Right cardiac atrium (tissue), 5 donors: ENCODE measurements around the gene FAM47E. TPM values are rescaled to one million over a fixed set of nuclear protein-coding genes. Genes with fewer than 3 reads are reported as not detected.

Experiments
- ATAC-seq, 2 donors: fragments of 200-7000 bp; cut with Tn5 transposase; one replicate each; pipeline versions ENCODE4 v1.8.0 to v1.9.1; 2020; ENCODE audit warnings: moderate library complexity in 2 of 2, mild to moderate bottlenecking in 1 of 2
- DNase-seq, 3 donors: peaks; one replicate each; pipeline ENCODE4 v3.0.0-alpha.2; 2020
- H3K27ac ChIP-seq: one replicate; pipeline ENCODE4 v1.5.1; 2013; ENCODE audit warnings: mild to moderate bottlenecking, low read length, control low read depth, moderate library complexity
- H3K27me3 ChIP-seq: one replicate; pipeline ENCODE4 v1.6.1; 2013; ENCODE audit not compliant: control insufficient read depth, insufficient read depth
- H3K4me1 ChIP-seq: one replicate; pipeline ENCODE4 v1.6.1; 2013; ENCODE audit warnings: low read length; ENCODE audit not compliant: control insufficient read depth, insufficient read depth
- H3K4me3 ChIP-seq: one replicate; pipeline ENCODE4 v1.5.1; 2013; ENCODE audit warnings: low read length, control low read depth
- H3K9me3 ChIP-seq: one replicate; pipeline ENCODE4 v1.6.1; 2013; ENCODE audit warnings: low read length; ENCODE audit not compliant: control insufficient read depth
- WGBS: extraction: QIAGEN DNeasy Blood & Tissue Kit; methylation state at CpG from one replicate; pipeline ENCODE4 v1.1.7; 2013; 5-methylcytosine and 5-hydroxymethylcytosine counted together
- intact Hi-C, 4 donors: fragments of 100-400 bp; cut with DNase I; formaldehyde crosslinking; loops; one replicate each; pipeline versions ENCODE4 v1.11.0 to v1.14.0; 2022 to 2023
- long read RNA-seq, 4 donors: library from polyadenylated mRNA; unstranded; transcript quantifications; one replicate each; pipeline ENCODE4 v2.0.0, GENCODE V29; 2020 to 2021
- polyA plus RNA-seq: library from polyadenylated mRNA; stranded (reverse); fragments of 200-250 nt; gene quantifications from one replicate; pipeline ENCODE4 v1.2.3, GENCODE V29; 2013
- total RNA-seq, 4 donors: library from RNA; stranded (reverse); fragmentation: NEBNext Ultra II Directional; extraction: Animal tissue kit (Norgen Biotek cat#: 25700); gene quantifications; one replicate each; pipeline ENCODE4 v1.2.1, GENCODE V29; 2021
- donor health status: healthy with polysubstance abuse.
- donor health status: DM: no; HTN: yes; CAD: no.
- donor health status: DM: no; HTN: no; CAD: no.
- donor health status: DM: no; HTN: yes; CAD: no; lungs with severe emphysema.
- donor health status: DM: yes; HTN: yes; CAD: no.

FAM47E gene
- total RNA-seq (1 to 10 TPM; 2.6 to 3.3 (median 2.9) TPM), polyA plus RNA-seq (4.5 TPM)
- long read RNA-seq, donor 1, partial matches to known transcripts = 0 of 7 reads
- long read RNA-seq, donor 1, other reads (novel, unspliced or antisense) = 4 of 7 reads
- long read RNA-seq, donor 2, partial matches to known transcripts = 1 of 5 reads
- long read RNA-seq, donor 2, other reads (novel, unspliced or antisense) = 3 of 5 reads
- long read RNA-seq, donor 3, partial matches to known transcripts = 0 of 22 reads
- long read RNA-seq, donor 3, other reads (novel, unspliced or antisense) = 19 of 22 reads
- long read RNA-seq, donor 4, partial matches to known transcripts = 0 of 3 reads
- long read RNA-seq, donor 4, other reads (novel, unspliced or antisense) = 3 of 3 reads

- no peaks in the 10 kb centered on the region for H3K27me3 ChIP-seq
- no peak within 1 kb of the TSS for H3K27ac ChIP-seq
- no peaks in the 10 kb centered on the region for H3K4me1 ChIP-seq
- intact Hi-C loops = loop anchor here in 1 of 4 donors (5.0 kb wide), 1 partner anchor 64 kb away; no protein-coding TSS in a partner anchor
- no peaks in the 10 kb centered on the region for H3K9me3 ChIP-seq
- peak; percentile 97 to 98 for ATAC-seq
- peak; percentile 80 to 88 (median 85) for DNase-seq
- 4% methylated on average over 68 of the region's 68 CpGs for WGBS
- H3K4me3 ChIP-seq = peak within 1 kb of the TSS; percentile 57
Measured at GRCh38 chr4:76251441-76252270, at the start of gene FAM47E. Gene FAM47E (plus strand): TSS chr4:76251721. CDS start chr4:76251747, 26 bp downstream.

- ATAC-seq (no peak), DNase-seq (no peak)
- peaks cover 19% of the 10 kb centered on the region for H3K4me1 ChIP-seq
- H3K27me3 ChIP-seq = no peaks in the 10 kb centered on the region
- no peak overlapping the region for H3K4me3 ChIP-seq
- H3K27ac ChIP-seq = no peak overlapping the region
- 56% methylated on average over 4 of the region's 4 CpGs for WGBS
- intact Hi-C loops = no loop called here
- H3K9me3 ChIP-seq = no peaks in the 10 kb centered on the region
Measured at GRCh38 chr4:76203541-76203940, 48.0 kb upstream of the FAM47E start.

- Histone ChIP-seq H3K9me3 (no peaks in the 10 kb centered on the region), H3K4me3 (no peak overlapping the region), H3K27ac (no peak overlapping the region), H3K4me1 (peaks cover 21% of the 10 kb centered on the region), H3K27me3 (no peaks in the 10 kb centered on the region)
- ATAC-seq (no peak), DNase-seq (no peak)
- intact Hi-C loops = no loop called here
- 93% methylated on average over 1 of the region's 1 CpG for WGBS
Measured at GRCh38 chr4:76204936-76205335, 46.6 kb upstream of the FAM47E start.

- no peaks in the 10 kb centered on the region for H3K27me3 ChIP-seq
- intact Hi-C loops = no loop called here
- H3K9me3 ChIP-seq = no peaks in the 10 kb centered on the region
- peak overlapping the region; percentile 77 for H3K27ac ChIP-seq
- H3K4me1 ChIP-seq = peaks cover 19% of the 10 kb centered on the region
- ATAC-seq (no peak), DNase-seq (no peak)
- no peak overlapping the region for H3K4me3 ChIP-seq
Measured at GRCh38 chr4:76205476-76205875, 46.0 kb upstream of the FAM47E start.

GRCh38 chr4:76206222-76206942 lies 45.1 kb upstream of the FAM47E start:
- H3K4me3 ChIP-seq = no peak overlapping the region
- intact Hi-C loops = no loop called here

GRCh38 chr4:76207549-76207948 lies 44.0 kb upstream of the FAM47E start:
- no peak for ATAC-seq
- Histone ChIP-seq H3K4me1 (peaks cover 19% of the 10 kb centered on the region), H3K4me3 (no peak overlapping the region), H3K27me3 (no peaks in the 10 kb centered on the region), H3K27ac (no peak overlapping the region), H3K9me3 (no peaks in the 10 kb centered on the region)
- intact Hi-C loops = no loop called here
- no peak for DNase-seq

More at GRCh38 chr4:76206222-76206942, 45.1 kb upstream of the FAM47E start:
- H3K27me3 ChIP-seq = no peaks in the 10 kb centered on the region
- H3K4me1 ChIP-seq = peaks cover 15% of the 10 kb centered on the region
- H3K27ac ChIP-seq = peak overlapping the region; percentile 77
- ATAC-seq (no peak), DNase-seq (no peak)
- no peaks in the 10 kb centered on the region for H3K9me3 ChIP-seq
- WGBS = 41% methylated on average over 7 of the region's 7 CpGs

GRCh38 chr4:76208005-76208765 lies 43.3 kb upstream of the FAM47E start:
- WGBS = 12% methylated on average over 9 of the region's 9 CpGs
- Histone ChIP-seq H3K27ac (peak overlapping the region; percentile 100), H3K4me3 (peak overlapping the region; percentile 50), H3K9me3 (no peaks in the 10 kb centered on the region), H3K27me3 (no peaks in the 10 kb centered on the region), H3K4me1 (peaks cover 19% of the 10 kb centered on the region)
- ATAC-seq (peak; percentile 96 to 97), DNase-seq (peak; percentile 83 to 92 (median 87))
- intact Hi-C loops = no loop called here

GRCh38 chr4:76209881-76210280 lies 41.6 kb upstream of the FAM47E start:
- no peak for ATAC-seq
- H3K4me3 ChIP-seq = no peak overlapping the region
- no peaks in the 10 kb centered on the region for H3K9me3 ChIP-seq
- H3K4me1 ChIP-seq = peaks cover 23% of the 10 kb centered on the region
- no peaks in the 10 kb centered on the region for H3K27me3 ChIP-seq
- 67% methylated on average over 4 of the region's 4 CpGs for WGBS
- DNase-seq = no peak
- peak overlapping the region; percentile 72 for H3K27ac ChIP-seq
- intact Hi-C loops = loop anchor here in 1 of 4 donors (10.0 kb wide), 1 partner anchor 95 kb away; the partner anchor contains the start of gene STBD1

- Histone ChIP-seq H3K27ac (peak overlapping the region; percentile 2), H3K4me3 (peak overlapping the region; percentile 15), H3K9me3 (no peaks in the 10 kb centered on the region), H3K27me3 (no peaks in the 10 kb centered on the region), H3K4me1 (peaks cover 23% of the 10 kb centered on the region)
- ATAC-seq = no peak
- WGBS = 32% methylated on average over 4 of the region's 4 CpGs
- intact Hi-C loops = loop anchor here in 1 of 4 donors (10.0 kb wide), 1 partner anchor 94 kb away; the partner anchor contains the start of gene STBD1
- DNase-seq = no peak
Measured at GRCh38 chr4:76210452-76210851, 41.1 kb upstream of the FAM47E start.
